Suppressor macrophage (primary cell): ENCODE data around the gene SGMS2.
A peak's percentile ranks its signal among the peaks of the same experiment; 100 is the strongest.

Source experiments
- DNase-seq, 4 experiments: peaks; one replicate each; pipeline ENCODE4 v3.0.0-alpha.2; 2020 to 2022
- total RNA-seq, 17 experiments: gene quantifications; one replicate each; lab custom pipeline; 2026; ENCODE audit warnings: mixed read lengths in 6 of 17, inconsistent platforms in 3 of 17; lab: John Stamatoyannopoulos, UW

Gene SGMS2
- total RNA-seq, result 36.2 to 146 (median 60.0) reads per million in 17 experiments

DNA sequence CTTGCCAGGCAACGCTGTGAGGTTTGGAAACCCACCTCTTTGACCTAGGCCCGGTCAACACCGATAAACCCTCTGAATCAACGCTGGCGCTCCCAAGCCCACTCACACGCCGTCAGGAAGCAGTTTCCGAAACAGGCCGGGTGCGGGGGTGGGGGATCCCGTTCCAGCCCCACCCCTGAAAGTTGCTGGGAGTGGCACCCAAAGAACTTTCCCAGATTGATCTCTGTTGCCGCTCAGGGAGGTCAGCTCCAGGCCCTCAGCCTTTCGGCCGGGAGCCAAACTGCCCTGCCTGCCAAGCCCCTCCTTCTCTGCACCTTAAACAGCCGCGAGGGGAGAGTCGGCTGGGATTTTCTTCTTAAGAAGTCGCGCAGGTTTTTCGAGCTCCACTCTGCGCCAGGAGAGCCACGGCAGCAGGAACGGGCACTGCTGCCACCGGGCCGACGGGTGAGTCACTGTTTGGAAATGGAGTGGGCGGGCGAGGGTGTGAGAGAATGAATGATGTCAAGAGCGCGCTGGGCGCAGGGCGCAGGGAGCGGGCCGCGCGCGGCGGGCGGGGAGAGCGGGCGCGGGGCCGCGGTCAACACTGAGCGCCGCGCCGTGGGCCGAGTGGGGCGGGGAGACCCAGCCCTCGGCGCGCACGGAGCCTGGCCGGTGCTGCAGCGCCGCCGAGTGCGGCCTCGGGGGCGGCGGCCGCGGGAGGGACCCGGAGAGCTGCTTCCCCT, at the start of gene SGMS2:
SGMS2 (plus strand) TSS at position 583 of the 722 bp plus-strand sequence. CDS start 70,622 bp downstream, outside the sequence.
- DNase-seq, result peak; percentile 95 to 97 (median 96)

DNA sequence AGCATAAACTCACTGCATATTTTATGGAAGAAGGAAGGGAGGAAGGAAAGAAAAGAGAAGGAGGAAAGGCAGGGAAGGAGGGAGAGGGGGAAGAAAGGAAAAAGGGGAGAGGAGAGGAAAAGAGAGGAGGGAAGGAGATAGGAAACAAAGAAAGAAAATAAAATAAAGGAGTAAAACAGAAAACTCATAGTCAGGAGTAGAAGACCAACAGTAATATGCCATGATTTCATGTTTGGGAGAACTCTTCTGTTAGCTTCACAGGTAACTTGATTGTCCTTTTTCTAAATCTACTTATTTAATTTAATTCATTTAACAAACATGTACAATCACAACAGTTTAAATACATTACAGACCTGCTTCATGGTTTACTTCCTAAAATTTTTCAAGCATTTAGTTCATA, 46.8 kb upstream of the SGMS2 start:
- no peak for DNase-seq

DNA sequence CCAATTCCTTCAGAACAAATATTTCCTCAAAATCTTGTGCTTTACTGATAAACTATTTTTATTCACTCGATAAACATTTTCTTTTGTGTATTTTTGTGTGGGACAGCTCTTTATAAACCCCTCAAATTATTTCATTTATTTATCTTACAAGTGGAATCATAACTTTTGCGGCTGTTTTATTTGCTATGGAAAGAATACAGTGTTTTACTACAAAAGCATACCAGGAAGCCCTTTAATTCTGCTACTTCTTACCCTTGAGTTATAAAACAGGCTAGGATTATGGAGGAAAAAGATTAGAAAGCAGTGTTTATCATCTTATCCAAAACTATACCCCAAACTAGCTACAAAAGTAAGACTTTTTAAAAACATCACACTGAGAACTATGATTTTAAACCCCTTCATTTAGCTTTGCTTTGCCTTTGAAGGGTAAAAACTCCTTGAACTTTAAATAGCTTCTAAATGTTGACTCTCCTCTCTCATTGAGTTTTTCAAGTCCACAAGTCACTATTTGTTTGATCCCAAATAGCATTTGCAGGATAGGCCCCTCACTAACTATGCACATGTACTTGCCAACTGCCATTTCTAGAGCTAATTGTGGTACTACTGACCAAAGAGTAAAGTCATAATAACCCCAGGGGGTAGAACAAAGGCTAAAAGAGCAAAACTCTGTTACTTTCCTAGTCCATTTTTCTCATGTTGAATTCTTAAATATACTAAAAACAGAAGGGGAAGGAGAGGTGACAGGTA, 45.8 kb upstream of the SGMS2 start:
- no peak for DNase-seq

DNA sequence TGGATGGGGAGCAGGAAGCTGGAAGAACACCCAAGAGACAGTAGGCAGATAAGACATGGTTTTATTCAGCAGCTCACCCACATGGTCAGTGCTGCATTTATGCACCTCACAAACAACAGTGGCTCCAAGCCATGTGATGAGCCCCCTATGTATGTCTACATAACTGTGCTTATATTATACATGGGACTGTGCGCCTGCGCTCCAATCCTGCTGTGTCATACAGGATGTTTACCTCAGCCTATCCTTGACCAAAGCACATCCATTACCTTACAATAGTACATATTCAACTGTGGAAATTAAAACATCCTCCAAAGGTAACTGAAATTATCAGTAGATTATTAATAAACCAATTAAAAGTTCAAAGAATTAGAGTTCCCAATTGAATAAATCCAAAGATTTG, 44.1 kb upstream of the SGMS2 start:
- DNase-seq, result peak in 1 of 4 experiments; percentile 12

DNA sequence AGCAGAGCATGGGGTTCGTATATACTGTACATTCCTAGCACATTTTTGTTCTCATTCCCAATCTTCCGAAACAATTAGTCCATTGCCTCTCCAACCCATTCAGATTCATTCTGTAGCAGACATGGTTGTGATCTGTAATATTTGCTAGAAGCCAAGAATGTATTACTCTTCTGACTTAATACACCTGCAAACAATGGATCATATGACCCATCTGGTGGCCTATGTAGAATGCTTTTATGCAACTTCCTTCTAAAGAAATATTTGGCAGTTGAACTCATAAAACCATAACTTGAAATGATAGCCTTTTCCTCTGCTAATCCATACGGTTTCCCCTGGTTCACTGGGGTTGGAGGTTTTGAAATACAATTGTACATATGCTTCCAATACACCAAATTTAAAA, 32.8 kb upstream of the SGMS2 start:
- DNase-seq, result no peak

DNA sequence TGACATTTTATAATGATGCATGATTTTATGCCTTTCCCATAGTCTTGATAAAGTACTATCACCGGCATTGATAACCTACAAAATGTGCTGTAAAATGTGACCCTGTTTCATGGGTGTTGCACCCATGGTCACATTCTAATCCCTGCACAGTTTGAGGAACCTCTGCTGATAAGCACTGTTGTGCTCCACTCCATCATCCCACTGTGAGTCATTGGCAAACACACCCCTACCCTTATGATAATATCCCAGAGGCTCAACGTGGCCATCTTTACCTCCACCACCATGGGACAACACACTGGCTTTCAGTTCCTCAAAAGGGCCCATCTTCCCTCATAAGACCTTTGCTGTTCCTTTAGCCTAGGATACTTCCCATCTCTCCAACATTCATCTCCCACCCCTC, 32.0 kb upstream of the SGMS2 start:
- DNase-seq, result peak; percentile 45 to 71 (median 56)

DNA sequence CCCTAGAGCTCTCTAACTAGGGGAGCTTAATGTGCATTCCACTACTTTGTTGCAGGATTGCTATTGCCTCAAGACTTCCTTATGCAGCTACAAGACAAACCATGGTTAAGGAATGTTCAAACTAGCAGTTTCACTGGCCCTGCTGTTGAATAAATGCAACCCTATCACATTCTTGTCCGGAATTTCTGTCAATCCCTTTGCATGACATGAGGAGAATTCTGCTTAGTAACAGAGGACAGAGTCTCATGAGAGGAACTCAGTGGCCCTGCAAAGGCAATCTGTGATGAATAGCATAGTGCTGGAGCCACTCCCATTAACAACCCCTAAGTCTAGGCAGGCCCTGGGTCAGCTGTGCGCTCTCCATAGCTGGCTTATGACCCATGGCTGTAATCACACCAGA, 30.7 kb upstream of the SGMS2 start:
- DNase-seq, result no peak

DNA sequence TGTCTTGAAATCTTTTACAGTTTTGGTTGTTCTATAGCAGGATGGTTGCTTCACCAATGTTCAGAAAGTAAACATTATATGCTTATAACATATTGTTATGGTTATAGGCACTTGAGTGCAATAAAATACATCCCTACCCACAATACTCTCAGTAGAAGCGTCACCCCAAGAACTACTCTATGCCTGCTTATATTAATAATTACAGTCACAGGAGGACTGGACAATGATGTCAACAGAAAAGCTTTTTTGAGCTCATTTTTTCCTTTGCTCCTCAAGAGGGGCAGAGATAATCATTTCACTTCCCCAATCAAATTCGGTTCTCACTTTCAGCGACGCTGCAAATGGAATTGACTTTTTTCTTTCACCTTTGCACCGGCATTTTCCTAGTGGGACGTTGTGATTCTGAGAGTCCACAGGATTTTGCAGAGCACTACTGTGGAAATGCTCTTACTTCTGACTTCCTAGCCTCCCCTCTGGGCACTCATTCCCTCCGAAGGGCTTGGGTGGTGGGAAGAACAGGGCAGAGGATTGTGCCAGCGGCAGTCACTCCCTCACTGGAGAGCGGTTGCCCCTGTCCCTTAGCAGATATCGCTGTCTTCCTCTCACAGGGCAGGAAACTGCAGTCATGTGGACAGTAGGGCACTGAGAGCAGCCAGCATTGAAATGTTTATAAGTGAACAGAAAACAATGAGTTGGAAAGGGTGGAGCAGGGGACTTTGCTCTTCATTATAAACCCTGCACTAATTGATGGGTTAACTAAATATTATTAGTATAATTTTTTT, 24.9 kb upstream of the SGMS2 start:
- peak; percentile 33 to 52 (median 48) for DNase-seq

DNA sequence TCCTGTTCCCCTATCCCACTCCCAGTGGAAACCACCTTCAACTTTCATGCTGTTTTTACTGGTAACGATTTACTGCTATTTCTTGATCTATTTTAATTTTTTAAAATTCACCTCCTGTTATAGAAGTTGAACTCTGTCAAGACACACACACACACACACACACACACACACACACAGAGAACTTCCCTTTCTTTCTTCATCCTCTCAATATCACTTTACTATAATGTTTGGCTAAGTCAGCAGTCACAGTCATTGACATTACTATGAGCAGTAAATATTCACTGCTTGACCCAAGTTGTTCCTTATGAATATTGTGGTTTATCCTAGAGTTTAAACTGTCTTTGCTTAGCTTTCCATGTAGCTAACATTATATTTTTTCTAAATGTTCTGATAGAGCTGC, 24.0 kb upstream of the SGMS2 start:
- peak; percentile 47 to 80 (median 60) for DNase-seq

DNA sequence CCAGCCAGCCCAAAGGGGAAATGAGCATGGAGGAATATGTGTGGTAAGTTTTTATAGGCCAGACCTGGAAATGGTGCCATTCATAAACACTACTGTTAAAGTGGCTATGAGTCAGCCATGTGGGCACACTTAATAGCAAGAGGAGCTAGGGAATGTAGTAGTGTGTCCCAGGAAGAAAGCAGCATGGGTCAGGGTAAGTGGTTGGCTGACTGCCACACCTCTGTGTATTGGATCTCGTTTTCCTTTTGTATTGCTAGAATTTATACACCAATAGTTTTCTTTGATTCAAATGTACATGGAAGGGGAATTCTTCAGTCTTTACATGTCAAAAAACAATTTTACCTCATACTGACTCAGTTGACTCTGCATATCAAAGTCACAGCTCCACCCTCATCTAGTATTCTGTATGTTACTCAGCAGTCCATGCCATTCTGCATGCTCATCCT, 22.9 kb upstream of the SGMS2 start:
- DNase-seq, result no peak

DNA sequence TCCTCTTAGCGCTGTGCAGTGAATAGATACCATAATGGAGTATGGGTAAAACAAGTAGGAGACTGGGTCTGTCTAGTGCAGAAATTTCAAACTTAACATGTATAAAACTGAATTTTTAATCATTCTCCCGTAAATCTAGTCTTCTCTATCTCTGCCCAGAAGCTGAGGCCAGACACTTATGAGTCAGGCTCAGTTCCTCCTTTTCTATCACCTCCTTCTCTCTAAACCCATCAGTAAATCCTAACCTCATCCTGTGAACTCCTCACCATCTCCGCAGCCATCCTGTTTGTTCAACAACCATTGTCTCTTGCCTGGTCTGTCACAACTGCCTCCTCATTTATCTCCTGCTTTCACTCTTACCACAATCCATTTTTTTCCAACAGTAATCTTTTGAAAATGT, 19.8 kb upstream of the SGMS2 start:
- DNase-seq, result peak in 2 of 4 experiments; percentile 33

DNA sequence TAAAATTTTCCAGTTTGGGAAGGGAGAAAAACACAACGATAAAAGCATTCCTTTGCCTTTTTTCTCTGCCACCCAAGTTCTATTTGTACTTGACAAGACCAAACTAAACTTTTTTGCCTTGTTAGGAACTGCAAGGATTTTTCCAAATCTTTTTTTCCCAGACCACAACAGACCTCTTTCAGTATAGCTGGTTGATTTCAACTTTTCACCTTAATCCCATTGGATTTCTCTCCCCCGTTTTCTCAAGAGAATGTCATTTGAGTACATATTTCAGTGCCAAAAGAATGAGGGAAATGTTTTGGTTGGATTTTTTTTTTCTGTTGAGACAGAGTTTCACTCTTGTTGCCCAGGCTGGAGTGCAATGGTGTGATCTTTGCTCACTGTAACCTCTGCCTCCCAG, 18.5 kb upstream of the SGMS2 start:
- no peak for DNase-seq

DNA sequence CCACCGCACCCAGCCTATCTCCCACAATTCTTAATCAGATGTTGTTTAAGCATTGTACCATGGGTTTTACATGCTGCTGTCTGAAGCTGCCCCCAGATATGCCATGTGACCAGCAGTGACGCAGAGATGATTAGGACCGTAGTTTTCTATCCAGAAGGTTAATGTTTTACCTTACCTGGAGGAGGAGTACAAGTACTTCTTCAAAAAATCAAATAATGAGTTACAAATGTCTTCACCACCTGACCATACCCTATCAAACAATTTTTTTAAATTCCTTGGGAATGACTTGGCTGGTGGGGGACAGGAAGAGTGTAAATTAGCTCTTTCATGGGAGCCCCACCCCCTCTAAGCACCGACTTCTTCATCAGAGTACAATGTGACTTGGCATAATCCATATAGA, 16.2 kb upstream of the SGMS2 start:
- no peak for DNase-seq

DNA sequence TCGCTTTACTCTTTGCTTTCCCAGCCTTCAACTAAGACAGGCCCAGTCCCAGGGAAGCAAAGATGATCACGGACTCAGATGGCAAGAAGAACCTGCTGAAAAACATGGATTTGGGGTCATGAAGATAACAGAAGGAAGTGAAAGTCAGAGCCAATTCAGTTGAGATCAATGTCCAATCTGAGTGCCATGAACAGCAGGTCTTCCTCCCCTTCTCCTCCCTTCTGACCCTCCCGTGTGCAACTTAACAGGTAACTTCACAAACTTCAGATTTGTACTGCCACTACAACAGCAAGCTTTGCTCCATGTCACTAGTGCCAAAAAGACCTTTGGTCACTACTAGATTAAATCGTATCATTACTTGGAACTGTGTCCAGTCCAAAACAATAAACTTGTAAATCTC, 15.5 kb upstream of the SGMS2 start:
- DNase-seq, result no peak

DNA sequence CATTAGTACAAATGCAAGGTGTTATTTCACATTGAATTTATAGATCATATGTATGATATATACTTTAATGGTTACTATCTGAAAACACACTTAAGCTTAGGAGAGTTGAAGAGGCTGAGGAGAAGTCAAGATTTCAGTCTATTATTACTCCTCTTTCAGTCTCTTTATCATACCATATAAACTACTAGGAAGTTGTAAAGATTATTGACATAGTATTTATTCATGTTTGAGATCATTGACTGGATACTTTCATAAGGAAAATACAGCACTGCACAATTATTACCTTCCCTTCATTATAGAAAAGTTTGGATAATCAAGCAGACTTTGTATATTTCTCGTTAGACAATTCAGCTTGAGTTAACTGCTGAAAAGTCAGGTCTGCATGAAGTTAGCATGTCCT, 10.0 kb upstream of the SGMS2 start:
- DNase-seq, result no peak

DNA sequence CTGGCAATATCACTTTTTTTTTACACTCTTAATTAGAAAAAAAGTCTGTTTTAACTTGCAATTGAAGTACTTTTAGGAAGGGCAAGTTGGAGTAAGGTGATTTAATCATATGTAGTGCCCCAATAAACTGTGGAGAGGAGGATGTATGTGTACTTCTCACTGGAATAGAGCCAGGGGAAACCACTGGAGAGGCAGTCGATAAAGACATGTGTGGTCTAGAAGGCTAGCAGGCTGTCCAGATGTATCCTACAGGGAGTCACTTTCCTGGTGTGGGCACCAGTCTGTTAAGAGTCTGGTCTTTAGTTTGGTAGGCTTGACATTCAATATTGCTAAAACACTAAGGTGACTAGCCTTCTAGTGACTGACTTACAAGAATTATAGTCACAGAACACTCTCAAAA, 9.6 kb upstream of the SGMS2 start:
- no peak for DNase-seq

DNA sequence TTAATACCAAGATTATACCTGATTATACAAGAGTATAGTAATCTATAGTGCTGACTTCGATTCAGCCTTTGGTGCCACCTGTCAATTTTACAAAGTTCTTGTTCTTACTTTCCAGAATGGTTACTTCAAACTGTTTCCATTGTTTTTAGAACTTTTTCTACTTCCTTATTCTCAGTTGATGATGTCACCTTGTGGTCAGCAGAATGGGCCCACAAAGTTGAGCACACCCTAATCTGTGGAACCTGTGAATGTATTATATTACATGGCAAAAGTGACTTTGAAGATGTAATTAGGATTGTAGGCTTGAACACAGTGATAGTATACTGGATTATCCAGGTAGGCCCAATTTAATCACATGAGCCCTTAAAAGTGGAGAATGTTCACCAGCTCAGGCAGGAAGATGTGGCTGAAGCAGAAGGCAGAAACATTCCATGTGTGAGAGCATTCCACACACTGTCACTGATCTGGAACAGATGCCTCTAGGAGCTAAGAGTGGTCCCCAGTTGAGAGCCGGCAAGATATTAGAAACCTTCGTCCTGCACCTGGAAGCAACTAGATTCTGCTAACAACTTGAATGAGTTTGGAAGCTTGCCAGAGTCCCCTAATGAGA, 6.3 kb upstream of the SGMS2 start:
- peak; percentile 51 to 78 (median 68) for DNase-seq

DNA sequence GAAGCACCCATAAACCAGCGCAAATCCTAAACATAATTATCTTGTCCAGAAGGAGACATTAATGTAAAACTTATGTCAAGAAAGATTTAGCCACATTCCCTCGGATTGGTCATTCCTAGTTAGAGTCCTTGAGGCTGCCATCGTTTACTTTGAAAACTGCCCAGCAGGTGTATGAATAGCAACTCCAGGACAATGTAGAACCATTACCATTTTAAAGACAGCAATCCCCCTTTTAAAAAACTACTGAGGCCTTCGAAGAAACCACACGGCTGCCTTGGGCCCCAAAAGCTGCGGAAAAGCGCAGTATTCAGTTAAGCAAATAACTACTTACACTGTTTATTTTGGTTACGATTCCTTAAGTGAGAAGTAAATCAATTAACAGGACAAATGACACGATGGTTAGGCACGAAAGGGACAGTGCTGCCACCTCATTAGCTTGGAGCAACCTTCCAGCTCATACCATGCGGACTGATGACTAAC, 822 bp upstream of the SGMS2 start:
- no peak for DNase-seq

DNA sequence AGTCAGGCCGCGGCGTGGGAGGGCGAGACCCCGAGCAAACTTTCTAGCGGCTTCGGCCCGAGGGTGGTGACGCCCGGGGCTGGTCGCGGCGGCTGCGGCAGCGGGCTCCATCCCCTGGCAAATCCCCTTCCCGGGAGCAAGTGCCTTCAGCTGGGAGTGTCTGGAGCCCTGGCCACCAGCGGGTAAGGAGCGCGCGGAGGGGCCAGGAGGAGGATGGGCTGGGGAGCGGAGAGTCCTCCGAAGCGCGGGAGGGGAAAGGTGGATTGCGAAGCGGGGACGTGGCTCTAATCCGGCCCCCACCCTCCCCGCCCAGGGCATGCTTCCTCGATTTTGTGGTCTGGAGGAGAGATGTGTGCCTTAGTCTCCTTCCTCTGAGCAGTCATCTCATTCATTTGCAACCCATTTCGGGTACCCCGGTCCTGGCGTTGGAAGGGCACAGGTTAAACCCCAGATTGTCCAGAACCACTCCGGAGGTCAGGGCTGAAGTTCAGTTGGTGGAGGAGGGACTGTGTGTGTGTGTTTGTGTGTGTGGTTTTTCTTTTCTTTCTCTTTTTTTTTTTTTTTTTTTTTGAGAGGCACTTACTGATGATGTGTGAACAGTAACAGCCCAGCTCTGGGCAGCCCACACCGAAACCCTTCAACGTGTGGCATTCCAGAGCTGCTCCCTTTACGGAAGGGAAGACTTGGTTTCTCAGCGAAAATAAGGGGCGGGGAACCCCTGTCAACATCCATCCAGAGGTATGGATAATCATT, 516 bp downstream of the SGMS2 start:
- peak in 3 of 4 experiments; percentile 64 to 73 (median 64) for DNase-seq

DNA sequence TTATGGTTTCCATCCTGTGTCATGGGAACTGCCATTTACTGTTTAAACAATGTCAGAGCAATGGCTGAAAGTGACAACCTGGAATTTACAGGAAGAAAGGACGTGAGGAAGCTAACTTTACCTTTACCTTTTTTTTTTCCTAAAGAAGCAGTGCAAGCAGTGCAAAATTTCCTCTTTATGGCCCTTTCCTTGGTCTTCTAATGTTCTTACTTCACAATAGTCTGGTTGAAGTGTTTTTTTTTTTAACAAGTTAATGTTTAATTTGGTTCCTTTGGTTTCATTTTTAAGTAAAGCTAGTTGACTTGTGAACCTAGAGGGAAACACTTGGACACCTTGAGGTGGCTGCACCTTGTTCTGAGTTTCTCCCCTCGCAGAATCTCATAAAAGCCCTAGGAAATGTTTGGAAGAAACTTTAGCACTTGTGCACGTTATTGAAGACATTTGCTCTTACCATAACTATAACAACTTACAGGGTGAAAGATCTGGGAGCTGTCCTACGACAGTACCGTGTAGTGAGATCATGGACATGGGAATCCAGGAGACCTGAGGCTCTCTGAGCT, 1.8 kb downstream of the SGMS2 start:
- no peak for DNase-seq

DNA sequence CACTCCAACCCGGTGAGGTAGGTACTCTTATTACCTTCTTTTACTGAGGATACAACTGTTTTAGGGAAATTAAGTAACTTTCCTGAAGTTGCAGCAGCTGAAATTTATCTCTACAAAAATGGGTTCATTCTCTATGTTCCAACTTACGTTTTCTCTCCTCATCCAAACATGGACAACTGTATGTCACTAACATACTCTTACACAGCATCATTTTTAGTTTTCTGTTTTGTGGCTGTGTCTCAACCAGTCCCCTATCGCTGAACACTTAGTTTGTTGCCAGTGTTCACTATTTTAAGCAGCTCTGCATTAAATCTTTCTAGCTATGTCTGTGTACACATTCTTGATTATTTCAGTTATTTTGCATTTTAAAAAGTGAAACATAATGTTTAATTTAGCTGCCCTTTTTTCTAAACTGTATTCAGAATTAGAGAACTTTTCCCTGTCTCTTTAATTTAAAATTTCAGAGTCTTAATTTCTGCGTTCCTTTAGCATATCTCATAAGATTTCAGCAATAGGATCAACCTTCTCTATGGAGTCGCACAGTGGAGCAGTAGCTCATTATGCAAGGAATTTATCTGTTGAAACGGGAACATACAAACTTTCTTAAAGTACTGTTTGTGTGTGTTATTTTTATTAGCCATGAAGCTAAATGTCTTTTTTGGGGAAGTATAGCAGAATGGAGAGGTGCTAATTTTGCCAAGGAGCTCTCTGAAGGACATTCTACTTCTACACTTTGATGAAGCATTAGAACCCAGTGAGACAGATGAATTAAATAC, 3.8 kb downstream of the SGMS2 start:
- peak in 2 of 4 experiments; percentile 34 to 53 for DNase-seq
